A549 (cell line): ENCODE data around the gene SGSM2. TPM values are rescaled to one million over a fixed set of nuclear protein-coding genes. Genes with fewer than 3 reads are reported as not detected.

Source experiments
- ATAC-seq, 2 experiments: fragments of 200-7000 bp in 1 of 2; fragments of >200 bp in 1 of 2; cut with Nextera tagmentation in 1 of 2; cut with Tn5 transposase in 1 of 2; 3 replicates each; pipeline versions ENCODE4 v1.8.0 to v1.9.1; 2018 to 2020; ENCODE audit warnings: mild to moderate bottlenecking in 1 of 2, moderate library complexity in 1 of 2
- CTCF ChIA-PET: fragments of 300-600 bp; sonication (Branson Sonifier 250); formaldehyde crosslinking; extraction: SDS; loops from one replicate; lab custom pipeline; 2021; ENCODE audit warnings: antibody characterized with exemption, inconsistent platforms; lab: Yijun Ruan, JAX
- POLR2A ChIA-PET: fragments of 350-600 bp; formaldehyde crosslinking; extraction: SDS; loops from one replicate; lab custom pipeline; 2021; ENCODE audit warnings: antibody characterized with exemption, inconsistent platforms; lab: Yijun Ruan, JAX
- DNase-seq, 2 experiments: peaks; one replicate each; pipeline versions ENCODE4 v3.0.0 to v3.0.0-alpha.2; 2011 to 2016; ENCODE audit warnings: low read depth in 1 of 2, low spot score in 1 of 2
- FAIRE-seq: peaks from 2 replicates; lab custom pipeline; 2011; peaks lifted over from hg19 to GRCh38; lab: Jason Lieb, UNC
- H3K27ac ChIP-seq, 2 experiments: fragments of >200 bp; sonication (Bioruptor Twin); formaldehyde crosslinking; 3 replicates each; pipeline ENCODE4 v1.5.1; 2016 to 2017
- H3K4me1 ChIP-seq: fragments of >200 bp; sonication (Bioruptor Twin); formaldehyde crosslinking; 3 replicates; pipeline ENCODE4 v1.6.1; 2016
- H3K4me2 ChIP-seq: fragments of >200 bp; sonication (Bioruptor Twin); formaldehyde crosslinking; 3 replicates; pipeline ENCODE4 v1.6.1; 2016
- H3K4me3 ChIP-seq: fragments of >200 bp; sonication (Bioruptor Twin); formaldehyde crosslinking; 3 replicates; pipeline ENCODE4 v1.5.1; 2016
- H3K9me3 ChIP-seq: fragments of >200 bp; sonication (Bioruptor Twin); formaldehyde crosslinking; 3 replicates; pipeline ENCODE4 v1.6.1; 2016
- CBX2 ChIP-seq: fragments of 200-600 bp; sonication (generic); IDR thresholded peaks from 2 replicates; pipeline ENCODE4 v1.6.1; 2016; ENCODE audit warnings: low read depth, mild to moderate bottlenecking, borderline replicate concordance
- CBX8 ChIP-seq: fragments of 200-600 bp; sonication (generic); IDR thresholded peaks from 2 replicates; pipeline ENCODE4 v1.6.1; 2016
- CEBPB ChIP-seq, 2 experiments: fragments of >200 bp in 1 of 2; sonication (Bioruptor Twin) in 1 of 2; formaldehyde crosslinking in 1 of 2; IDR thresholded peaks; 2 replicates each; pipeline ENCODE4 v1.6.1; 2012 to 2016
- CHD2 ChIP-seq: fragments of 150-350 bp; IDR thresholded peaks from 2 replicates; pipeline ENCODE4 v1.6.1; 2014; ENCODE audit warnings: low read length; ENCODE audit not compliant: partially characterized antibody
- CHD4 ChIP-seq: fragments of 200-600 bp; sonication (generic); IDR thresholded peaks from 2 replicates; pipeline ENCODE4 v1.6.1; 2016; ENCODE audit warnings: antibody characterized with exemption, mild to moderate bottlenecking, borderline replicate concordance
- EHF ChIP-seq: fragments of 250-450 bp; sonication (Bioruptor Pico); IDR thresholded peaks from 2 replicates; pipeline ENCODE4 v1.5.0; 2020; ENCODE audit warnings: mild to moderate bottlenecking
- ESRRA ChIP-seq: fragments of 150-350 bp; IDR thresholded peaks from 2 replicates; pipeline ENCODE4 v1.6.1; 2014; ENCODE audit warnings: mild to moderate bottlenecking, low read length, borderline replicate concordance
- FOSB ChIP-seq: fragments of 250-450 bp; sonication (Bioruptor Pico); IDR thresholded peaks from 2 replicates; pipeline ENCODE4 v1.5.0; 2020; ENCODE audit warnings: mild to moderate bottlenecking, moderate library complexity
- GATA3 ChIP-seq: IDR thresholded peaks from 2 replicates; pipeline ENCODE4 v1.6.1; 2012; ENCODE audit warnings: borderline replicate concordance
- HDAC2 ChIP-seq: fragments of 200-600 bp; sonication (generic); IDR thresholded peaks from 2 replicates; pipeline ENCODE4 v1.6.1; 2016
- HOXB5 ChIP-seq: fragments of 250-450 bp; sonication (Bioruptor Pico); IDR thresholded peaks from 2 replicates; pipeline ENCODE4 v1.5.0; 2020; ENCODE audit warnings: mild to moderate bottlenecking, moderate library complexity
- JUN ChIP-seq, 2 experiments: fragments of >200 bp; sonication (Bioruptor Twin); formaldehyde crosslinking; IDR thresholded peaks; 2 replicates in 1 of 2; 3 replicates in 1 of 2; pipeline ENCODE4 v1.6.1; 2016 to 2017
- KDM1A ChIP-seq: fragments of 200-600 bp; sonication (generic); IDR thresholded peaks from 2 replicates; pipeline ENCODE4 v1.6.1; 2016; ENCODE audit warnings: low read depth, mild to moderate bottlenecking
- KDM5A ChIP-seq: fragments of 200-600 bp; sonication (generic); IDR thresholded peaks from 2 replicates; pipeline ENCODE4 v1.6.1; 2016; ENCODE audit warnings: antibody characterized with exemption, mild to moderate bottlenecking
- MAZ ChIP-seq: fragments of 150-350 bp; IDR thresholded peaks from 2 replicates; pipeline ENCODE4 v1.6.1; 2014; ENCODE audit warnings: antibody characterized with exemption, low read depth, low read length, borderline replicate concordance
- NFE2L2 ChIP-seq: fragments of 150-350 bp; conservative IDR thresholded peaks from 2 replicates; pipeline ENCODE4 v1.6.1; 2014; ENCODE audit warnings: low read length
- PHF8 ChIP-seq: fragments of 200-600 bp; sonication (generic); IDR thresholded peaks from 2 replicates; pipeline ENCODE4 v1.6.1; 2016; ENCODE audit warnings: low read depth, mild to moderate bottlenecking, antibody characterized with exemption, moderate library complexity, borderline replicate concordance
- POLR2A ChIP-seq: IDR thresholded peaks from 2 replicates; pipeline ENCODE4 v1.6.1; 2012; ENCODE audit warnings: mild to moderate bottlenecking, low read length
- POLR2AphosphoS2 ChIP-seq: conservative IDR thresholded peaks from 2 replicates; pipeline ENCODE4 v1.6.1; 2012; ENCODE audit warnings: low read length, improper control_type of control experiment, inconsistent platforms
- RAD21 ChIP-seq, 2 experiments: fragments of >200 bp in 1 of 2; sonication (Bioruptor Twin) in 1 of 2; formaldehyde crosslinking in 1 of 2; IDR thresholded peaks in 1 of 2; conservative IDR thresholded peaks in 1 of 2; 2 replicates in 1 of 2; 3 replicates in 1 of 2; pipeline ENCODE4 v1.6.1; 2012 to 2018; ENCODE audit warnings: inconsistent platforms in 1 of 2
- RNF2 ChIP-seq: fragments of 200-600 bp; sonication (generic); IDR thresholded peaks from 2 replicates; pipeline ENCODE4 v1.6.1; 2016; ENCODE audit warnings: low read depth, mild to moderate bottlenecking, antibody characterized with exemption, moderate library complexity, borderline replicate concordance
- ZNF302 ChIP-seq: fragments of 250-450 bp; sonication (Bioruptor Pico); IDR thresholded peaks from 2 replicates; pipeline ENCODE4 v1.9.0; 2021; ENCODE audit warnings: inconsistent platforms, mild to moderate bottlenecking, moderate library complexity
- WGBS: methylation state at CpG from one replicate; pipeline ENCODE4 v1.1.6; 2017; ENCODE audit errors: missing lambda C conversion rate; 5-methylcytosine and 5-hydroxymethylcytosine counted together
- polyA plus RNA-seq, 4 experiments: library from polyadenylated mRNA; depleted of rRNA in 3 of 4; stranded (reverse); fragments of >200 nt; fragmentation: RNase III in 1 of 4; extraction: RNeasy Plus Mini Kit Qiagen cat#74134 plus additional on column Dnase treatment in 1 of 4; gene quantifications; 2 replicates in 3 of 4; 3 replicates in 1 of 4; pipeline ENCODE4 v1.2.3, GENCODE V29; 2011 to 2017
- TF ChIP-seq, protein P1 (sequence below): IDR thresholded peaks from 2 replicates; pipeline ENCODE4 v1.6.1; 2012
- TF ChIP-seq, protein P2 (sequence below): fragments of 250-450 bp; sonication (Bioruptor Pico); IDR thresholded peaks from 2 replicates; pipeline ENCODE4 v1.5.0; 2020; ENCODE audit warnings: low read depth, mild to moderate bottlenecking, moderate library complexity
- TF ChIP-seq, protein P3 (sequence below): fragments of >200 bp; sonication (Bioruptor Twin); formaldehyde crosslinking; IDR thresholded peaks from 3 replicates; pipeline ENCODE4 v1.6.1; 2016
- TF ChIP-seq, protein P4 (sequence below): fragments of 150-350 bp; IDR thresholded peaks from 2 replicates; pipeline ENCODE4 v1.6.1; 2014; ENCODE audit warnings: low read depth, mild to moderate bottlenecking, low read length
- TF ChIP-seq, protein P5 (sequence below): fragments of 250-450 bp; sonication (Bioruptor Pico); IDR thresholded peaks from 2 replicates; pipeline ENCODE4 v1.5.0; 2021; ENCODE audit warnings: mild to moderate bottlenecking, moderate library complexity, borderline replicate concordance
- TF ChIP-seq, protein P6 (sequence below): IDR thresholded peaks from 2 replicates; pipeline ENCODE4 v1.6.1; 2012

SGSM2 gene
- polyA plus RNA-seq, 2 of the 4 experiments (the other 2 are of a cell fraction): 24.9 to 53.3 TPM

DNA sequence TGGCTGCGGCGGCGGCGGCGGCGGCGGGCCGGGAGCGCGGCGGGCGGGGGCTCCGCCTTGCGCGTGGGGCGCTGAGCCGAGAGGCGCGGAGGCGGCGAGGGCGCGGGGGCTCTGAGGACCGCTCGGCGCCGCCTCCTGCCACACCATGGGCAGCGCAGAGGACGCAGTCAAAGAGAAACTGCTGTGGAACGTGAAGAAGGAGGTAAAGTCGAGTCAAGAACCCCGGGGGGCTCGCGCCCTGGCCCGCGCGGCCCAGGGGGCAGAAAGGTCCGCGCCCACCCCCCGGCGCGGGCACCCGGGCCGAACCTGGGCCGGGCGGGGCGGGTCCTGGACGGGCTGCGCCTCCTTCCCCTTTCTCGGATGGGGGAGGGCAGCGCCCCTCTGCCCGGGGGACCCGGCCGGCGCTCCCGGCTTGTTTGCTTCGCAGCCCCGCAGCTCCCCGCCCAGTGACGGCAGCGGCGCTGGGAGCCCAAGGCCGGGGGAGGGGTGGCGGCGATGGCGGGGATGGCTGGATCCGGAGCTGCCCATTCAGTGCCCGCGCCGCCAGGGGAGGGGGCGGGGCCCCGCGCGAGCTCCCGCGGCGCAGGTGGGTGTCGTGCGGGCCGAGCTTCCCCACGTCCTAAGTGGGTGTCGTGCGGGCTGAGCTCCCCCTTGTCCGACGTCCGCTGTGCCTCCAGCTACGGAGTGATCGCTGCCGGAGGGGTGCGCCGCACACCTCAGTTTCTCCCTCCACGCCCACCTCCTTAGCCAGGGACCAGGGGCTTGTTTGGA, 428 bp downstream of the SGSM2 start:
- Histone ChIP-seq H3K9me3 (no peaks in the 10 kb centered on the region), H3K27ac (peak overlapping the region; percentile 94 to 99), H3K4me2 (peak overlapping the region; percentile 100), H3K4me1 (peaks cover 20% of the 10 kb centered on the region), H3K4me3 (peak overlapping the region; percentile 99)
- DNase-seq (peak; percentile 65 to 91), FAIRE-seq (no peak), ATAC-seq (peak; percentile 65 to 67)
- TF ChIP-seq, protein P1, sequence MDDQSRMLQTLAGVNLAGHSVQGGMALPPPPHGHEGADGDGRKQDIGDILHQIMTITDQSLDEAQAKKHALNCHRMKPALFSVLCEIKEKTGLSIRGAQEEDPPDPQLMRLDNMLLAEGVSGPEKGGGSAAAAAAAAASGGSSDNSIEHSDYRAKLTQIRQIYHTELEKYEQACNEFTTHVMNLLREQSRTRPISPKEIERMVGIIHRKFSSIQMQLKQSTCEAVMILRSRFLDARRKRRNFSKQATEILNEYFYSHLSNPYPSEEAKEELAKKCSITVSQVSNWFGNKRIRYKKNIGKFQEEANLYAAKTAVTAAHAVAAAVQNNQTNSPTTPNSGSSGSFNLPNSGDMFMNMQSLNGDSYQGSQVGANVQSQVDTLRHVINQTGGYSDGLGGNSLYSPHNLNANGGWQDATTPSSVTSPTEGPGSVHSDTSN: no peak
- TF ChIP-seq POLR2A (no peak), GATA3 (0 out of 2 replicates have a peak, but pooled peaks have one; percentile 31), MAZ (no peak), CEBPB (IDR thresholded peaks at IDR 0.05) (no peak), ZNF302 (CRISPR knock-in tag) (no peak), NFE2L2 (no peak), ESRRA (no peak), JUN (IDR thresholded peaks at IDR 0.05) (peak; percentile 45 to 52; a peak in 1 of 5 replicates), CBX8 (no peak), KDM5A (no peak), HOXB5 (no peak), CBX2 (no peak), RNF2 (no peak), KDM1A (no peak), CHD4 (no peak), CHD2 (no peak), HDAC2 (no peak), EHF (CRISPR knock-in tag) (no peak), POLR2AphosphoS2 (no peak), FOSB (CRISPR knock-in tag) (no peak), PHF8 (peak; percentile 49; the same call in 1 of the 2 replicates), RAD21 (conservative IDR thresholded peaks at IDR 0.05 in 1 of 2, IDR thresholded peaks at IDR 0.05 in 1 of 2) (no peak)
- TF ChIP-seq, protein P2, sequence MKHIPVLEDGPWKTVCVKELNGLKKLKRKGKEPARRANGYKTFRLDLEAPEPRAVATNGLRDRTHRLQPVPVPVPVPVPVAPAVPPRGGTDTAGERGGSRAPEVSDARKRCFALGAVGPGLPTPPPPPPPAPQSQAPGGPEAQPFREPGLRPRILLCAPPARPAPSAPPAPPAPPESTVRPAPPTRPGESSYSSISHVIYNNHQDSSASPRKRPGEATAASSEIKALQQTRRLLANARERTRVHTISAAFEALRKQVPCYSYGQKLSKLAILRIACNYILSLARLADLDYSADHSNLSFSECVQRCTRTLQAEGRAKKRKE (CRISPR knock-in tag): no peak
- TF ChIP-seq, protein P3, sequence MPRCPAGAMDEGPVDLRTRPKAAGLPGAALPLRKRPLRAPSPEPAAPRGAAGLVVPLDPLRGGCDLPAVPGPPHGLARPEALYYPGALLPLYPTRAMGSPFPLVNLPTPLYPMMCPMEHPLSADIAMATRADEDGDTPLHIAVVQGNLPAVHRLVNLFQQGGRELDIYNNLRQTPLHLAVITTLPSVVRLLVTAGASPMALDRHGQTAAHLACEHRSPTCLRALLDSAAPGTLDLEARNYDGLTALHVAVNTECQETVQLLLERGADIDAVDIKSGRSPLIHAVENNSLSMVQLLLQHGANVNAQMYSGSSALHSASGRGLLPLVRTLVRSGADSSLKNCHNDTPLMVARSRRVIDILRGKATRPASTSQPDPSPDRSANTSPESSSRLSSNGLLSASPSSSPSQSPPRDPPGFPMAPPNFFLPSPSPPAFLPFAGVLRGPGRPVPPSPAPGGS: peak; percentile 71; the same call in 1 of the 3 replicates
- TF ChIP-seq, protein P4, sequence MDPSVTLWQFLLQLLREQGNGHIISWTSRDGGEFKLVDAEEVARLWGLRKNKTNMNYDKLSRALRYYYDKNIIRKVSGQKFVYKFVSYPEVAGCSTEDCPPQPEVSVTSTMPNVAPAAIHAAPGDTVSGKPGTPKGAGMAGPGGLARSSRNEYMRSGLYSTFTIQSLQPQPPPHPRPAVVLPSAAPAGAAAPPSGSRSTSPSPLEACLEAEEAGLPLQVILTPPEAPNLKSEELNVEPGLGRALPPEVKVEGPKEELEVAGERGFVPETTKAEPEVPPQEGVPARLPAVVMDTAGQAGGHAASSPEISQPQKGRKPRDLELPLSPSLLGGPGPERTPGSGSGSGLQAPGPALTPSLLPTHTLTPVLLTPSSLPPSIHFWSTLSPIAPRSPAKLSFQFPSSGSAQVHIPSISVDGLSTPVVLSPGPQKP: no peak
- TF ChIP-seq, protein P5, sequence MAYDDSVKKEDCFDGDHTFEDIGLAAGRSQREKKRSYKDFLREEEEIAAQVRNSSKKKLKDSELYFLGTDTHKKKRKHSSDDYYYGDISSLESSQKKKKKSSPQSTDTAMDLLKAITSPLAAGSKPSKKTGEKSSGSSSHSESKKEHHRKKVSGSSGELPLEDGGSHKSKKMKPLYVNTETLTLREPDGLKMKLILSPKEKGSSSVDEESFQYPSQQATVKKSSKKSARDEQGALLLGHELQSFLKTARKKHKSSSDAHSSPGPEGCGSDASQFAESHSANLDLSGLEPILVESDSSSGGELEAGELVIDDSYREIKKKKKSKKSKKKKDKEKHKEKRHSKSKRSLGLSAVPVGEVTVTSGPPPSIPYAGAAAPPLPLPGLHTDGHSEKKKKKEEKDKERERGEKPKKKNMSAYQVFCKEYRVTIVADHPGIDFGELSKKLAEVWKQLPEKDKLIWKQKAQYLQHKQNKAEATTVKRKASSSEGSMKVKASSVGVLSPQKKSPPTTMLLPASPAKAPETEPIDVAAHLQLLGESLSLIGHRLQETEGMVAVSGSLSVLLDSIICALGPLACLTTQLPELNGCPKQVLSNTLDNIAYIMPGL (CRISPR knock-in tag): no peak
- TF ChIP-seq, protein P6, sequence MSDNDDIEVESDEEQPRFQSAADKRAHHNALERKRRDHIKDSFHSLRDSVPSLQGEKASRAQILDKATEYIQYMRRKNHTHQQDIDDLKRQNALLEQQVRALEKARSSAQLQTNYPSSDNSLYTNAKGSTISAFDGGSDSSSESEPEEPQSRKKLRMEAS: peak; percentile 39
- CTCF ChIA-PET: interaction anchor here (0.6 to 8.1 kb wide), 12 partner anchors 8 to 283 kb away, joined by 3 to 79 read pairs (median 8); partner anchors contain the start of gene HIC1
- 2% methylated on average over 40 of the region's 92 CpGs for WGBS
- POLR2A ChIA-PET: interaction anchor here (0.6 to 3.2 kb wide), 8 partner anchors 8 to 76 kb away, joined by 3 to 37 read pairs (median 6); partner anchors contain the start of genes SMG6 and SRR
